ENCODE data around the gene ZNF587. TPM values are rescaled to one million over a fixed set of nuclear protein-coding genes. Genes with fewer than 3 reads are reported as not detected.

The ZNF587 gene
- total and polyA plus RNA-seq, 2 of the 8 experiments (the other 6 are each of a cell fraction or from before 2014, with no cell fraction given) = 18.1 to 42.1 TPM

- TF ChIP-seq CHD7 (IDR thresholded peaks at IDR 0.05; ENCODE audit: insufficient replicate concordance, low read length) (no peak), JUND (IDR thresholded peaks at IDR 0.05; ENCODE audit: low read length) (no peak), TBP (IDR thresholded peaks at IDR 0.05; ENCODE audit: low read depth, low read length) (0 out of 2 replicates have a peak, but pooled peaks have one; percentile 47), GTF2F1 (IDR thresholded peaks at IDR 0.05; ENCODE audit: borderline replicate concordance, low read depth, low read length) (no peak), POLR2A (IDR thresholded peaks at IDR 0.05; ENCODE audit: control extremely low read depth in 1 of 2, low read depth in 2 of 2, low read length in 2 of 2) (peak in 1 of 2 experiments; percentile 13; a peak in 1 of 3 replicates), E2F6 (IDR thresholded peaks at IDR 0.05) (no peak), SUZ12 (IDR thresholded peaks at IDR 0.05; ENCODE audit: low read length) (no peak), SIRT6 (IDR thresholded peaks at IDR 0.05; ENCODE audit: low read length) (no peak), PHF8 (conservative IDR thresholded peaks at IDR 0.05; ENCODE audit: low read depth, low read length) (no peak), RBBP5 (IDR thresholded peaks at IDR 0.05; ENCODE audit: borderline replicate concordance, low read depth, low read length) (no peak), EZH2 (IDR thresholded peaks at IDR 0.05; ENCODE audit: low read depth, low read length, severe bottlenecking) (no peak), BRCA1 (IDR thresholded peaks at IDR 0.05; ENCODE audit: low read depth, low read length) (no peak)
Measured at GRCh38 chr19:57850553-57851017, 926 bp downstream of the ZNF587 start (continued).

All from H1 (cell line).